Parathyroid adenoma (tissue), 2 donors: ENCODE measurements around the gene CSPG5.

Experiments
- H2AFZ ChIP-seq: fragments of 300-600 bp; sonication (generic); one replicate; pipeline ENCODE4 v1.7.0; 2017; ENCODE audit warnings: antibody characterized with exemption, mild to moderate bottlenecking
- H3K27ac ChIP-seq: fragments of 300-600 bp; sonication (generic); one replicate; pipeline ENCODE4 v1.7.0; 2017
- H3K27me3 ChIP-seq: fragments of 300-600 bp; sonication (generic); one replicate; pipeline ENCODE4 v1.7.0; 2017; ENCODE audit warnings: low read length; ENCODE audit not compliant: control insufficient read depth, insufficient read depth
- H3K36me3 ChIP-seq: fragments of 300-600 bp; sonication (generic); one replicate; pipeline ENCODE4 v1.7.0; 2017; ENCODE audit warnings: low read length; ENCODE audit not compliant: control insufficient read depth, insufficient read depth
- H3K4me1 ChIP-seq: fragments of 300-600 bp; sonication (generic); one replicate; pipeline ENCODE4 v1.7.0; 2017; ENCODE audit warnings: control low read depth
- H3K4me2 ChIP-seq: fragments of 300-600 bp; sonication (generic); one replicate; pipeline ENCODE4 v1.7.0; 2017; ENCODE audit warnings: low read length
- H3K4me3 ChIP-seq: fragments of 300-600 bp; sonication (generic); one replicate; pipeline ENCODE4 v1.7.0; 2017; ENCODE audit warnings: low read depth, low read length
- H3K79me2 ChIP-seq: fragments of 300-600 bp; sonication (generic); one replicate; pipeline ENCODE4 v1.7.0; 2017; ENCODE audit warnings: control low read depth
- H3K9ac ChIP-seq: fragments of 300-600 bp; sonication (generic); one replicate; pipeline ENCODE4 v1.7.0; 2017; ENCODE audit warnings: mild to moderate bottlenecking
- H3K9me3 ChIP-seq: fragments of 300-600 bp; sonication (generic); one replicate; pipeline ENCODE4 v1.7.0; 2017; ENCODE audit warnings: low read length; ENCODE audit not compliant: control insufficient read depth
- TF ChIP-seq, protein P1 (sequence below): fragments of 300-600 bp; sonication (generic); IDR thresholded peaks from one replicate; pipeline ENCODE4 v1.7.0; 2017; ENCODE audit warnings: antibody characterized with exemption, mild to moderate bottlenecking
- donor health status: primary hyperparathyroidism.

CSPG5 gene

DNA sequence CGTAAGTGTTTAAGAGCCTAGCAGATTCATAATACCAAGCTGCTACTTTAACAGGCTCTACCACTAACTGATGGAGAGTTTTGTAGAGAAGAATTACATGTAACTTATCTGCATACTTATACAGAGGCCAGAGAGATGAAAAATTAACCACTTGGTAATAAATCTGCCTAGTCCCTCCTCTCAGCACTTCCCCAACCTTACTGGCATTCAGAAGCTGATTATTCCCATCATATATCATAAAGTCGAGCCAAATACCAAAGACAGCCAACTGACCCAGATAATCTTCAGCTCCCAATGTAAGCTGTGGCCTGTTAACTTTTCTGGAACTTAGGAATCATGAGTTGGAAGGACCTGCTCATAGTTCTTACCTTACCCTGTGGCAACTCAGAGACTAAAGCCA lies 25.5 kb upstream of the CSPG5 start:
- Histone ChIP-seq H3K4me3 (no peak overlapping the region), H3K79me2 (peaks cover 2% of the 10 kb centered on the region), H3K4me2 (no peak overlapping the region), H2AFZ (no peak overlapping the region), H3K36me3 (no peaks in the 10 kb centered on the region), H3K27me3 (no peaks in the 10 kb centered on the region), H3K4me1 (no peaks in the 10 kb centered on the region), H3K9me3 (no peaks in the 10 kb centered on the region), H3K9ac (no peak overlapping the region), H3K27ac (no peak overlapping the region)
- TF ChIP-seq, protein P1, sequence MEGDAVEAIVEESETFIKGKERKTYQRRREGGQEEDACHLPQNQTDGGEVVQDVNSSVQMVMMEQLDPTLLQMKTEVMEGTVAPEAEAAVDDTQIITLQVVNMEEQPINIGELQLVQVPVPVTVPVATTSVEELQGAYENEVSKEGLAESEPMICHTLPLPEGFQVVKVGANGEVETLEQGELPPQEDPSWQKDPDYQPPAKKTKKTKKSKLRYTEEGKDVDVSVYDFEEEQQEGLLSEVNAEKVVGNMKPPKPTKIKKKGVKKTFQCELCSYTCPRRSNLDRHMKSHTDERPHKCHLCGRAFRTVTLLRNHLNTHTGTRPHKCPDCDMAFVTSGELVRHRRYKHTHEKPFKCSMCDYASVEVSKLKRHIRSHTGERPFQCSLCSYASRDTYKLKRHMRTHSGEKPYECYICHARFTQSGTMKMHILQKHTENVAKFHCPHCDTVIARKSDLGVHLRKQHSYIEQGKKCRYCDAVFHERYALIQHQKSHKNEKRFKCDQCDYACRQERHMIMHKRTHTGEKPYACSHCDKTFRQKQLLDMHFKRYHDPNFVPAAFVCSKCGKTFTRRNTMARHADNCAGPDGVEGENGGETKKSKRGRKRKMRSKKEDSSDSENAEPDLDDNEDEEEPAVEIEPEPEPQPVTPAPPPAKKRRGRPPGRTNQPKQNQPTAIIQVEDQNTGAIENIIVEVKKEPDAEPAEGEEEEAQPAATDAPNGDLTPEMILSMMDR, result no peak

DNA sequence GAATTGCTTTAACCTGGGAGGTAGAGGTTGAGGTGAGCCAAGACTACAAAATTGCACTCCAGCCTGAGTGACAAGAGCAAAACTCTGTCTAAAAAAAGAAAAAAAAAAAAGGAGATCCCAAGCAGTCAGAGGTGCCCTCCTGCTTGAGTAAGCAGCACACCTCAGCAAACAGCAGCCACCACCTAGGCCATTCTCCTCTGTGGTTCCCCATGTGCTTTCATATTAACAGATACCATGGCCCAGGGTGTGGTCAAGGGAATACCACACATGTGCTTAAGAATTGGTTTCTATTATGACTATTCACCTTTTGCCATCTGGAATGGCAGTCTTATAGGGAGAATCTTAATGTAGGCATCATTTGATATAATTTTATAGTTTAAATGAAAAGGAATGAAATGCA lies 24.7 kb upstream of the CSPG5 start:
- H3K4me3 ChIP-seq, result no peak overlapping the region
- H3K9me3 ChIP-seq, result no peaks in the 10 kb centered on the region
- H3K9ac ChIP-seq, result no peak overlapping the region
- no peaks in the 10 kb centered on the region for H3K36me3 ChIP-seq
- H3K4me1 ChIP-seq, result no peaks in the 10 kb centered on the region
- no peaks in the 10 kb centered on the region for H3K27me3 ChIP-seq
- no peak overlapping the region for H3K4me2 ChIP-seq
- H3K79me2 ChIP-seq, result peaks cover 2% of the 10 kb centered on the region
- H2AFZ ChIP-seq, result no peak overlapping the region
- TF ChIP-seq, protein P1, result no peak
- H3K27ac ChIP-seq, result no peak overlapping the region

DNA sequence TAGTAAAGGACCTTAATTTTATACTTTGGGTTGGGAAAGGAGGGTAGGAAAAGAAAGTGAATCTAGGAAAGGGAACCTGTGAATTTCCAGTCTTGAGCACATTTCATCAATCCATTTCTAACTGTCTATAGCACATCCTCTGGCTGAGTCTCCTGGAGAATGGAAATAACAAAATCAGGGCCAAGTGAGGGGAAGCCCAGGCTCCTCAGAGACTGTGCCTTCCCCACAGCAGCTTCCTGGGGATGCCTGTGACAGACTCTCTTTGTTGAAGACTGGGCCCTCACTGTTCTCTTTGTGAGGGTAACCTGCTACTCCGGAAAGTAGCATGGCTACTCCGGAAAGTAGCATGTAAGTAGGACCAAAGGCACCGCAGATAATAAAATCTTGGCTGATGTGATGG lies 22.6 kb upstream of the CSPG5 start:
- TF ChIP-seq, protein P1, result no peak
- no peak overlapping the region for H2AFZ ChIP-seq

DNA sequence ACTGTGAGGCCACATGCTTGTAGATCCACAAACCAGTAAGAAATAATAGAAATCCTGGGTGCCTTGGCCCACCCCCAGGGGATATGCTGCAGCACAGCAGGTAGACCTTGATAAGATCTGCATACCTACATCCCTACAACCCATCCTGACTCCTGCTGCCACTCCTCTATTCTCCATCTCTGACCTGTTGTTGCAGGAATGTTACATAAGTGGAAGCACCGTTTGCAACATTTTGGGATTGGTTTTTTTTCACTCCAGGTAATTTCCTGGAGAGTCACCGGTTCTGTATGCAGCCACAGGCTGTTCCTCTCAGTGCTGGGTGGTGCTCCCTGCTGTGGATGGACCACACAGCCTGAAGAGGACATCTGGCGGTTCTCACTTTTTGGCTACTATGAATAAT lies 16.1 kb upstream of the CSPG5 start:
- Histone ChIP-seq H3K4me1 (no peaks in the 10 kb centered on the region), H3K4me3 (no peak overlapping the region), H3K27me3 (no peaks in the 10 kb centered on the region), H3K4me2 (no peak overlapping the region), H3K27ac (no peak overlapping the region), H3K9me3 (no peaks in the 10 kb centered on the region), H3K36me3 (no peaks in the 10 kb centered on the region), H3K79me2 (no peaks in the 10 kb centered on the region), H2AFZ (no peak overlapping the region), H3K9ac (no peak overlapping the region)
- TF ChIP-seq, protein P1, result no peak

More for the DNA sequence above, 22.6 kb upstream of the CSPG5 start:
- peaks cover 2% of the 10 kb centered on the region for H3K79me2 ChIP-seq
- H3K27ac ChIP-seq, result no peak overlapping the region
- H3K36me3 ChIP-seq, result no peaks in the 10 kb centered on the region
- no peaks in the 10 kb centered on the region for H3K4me1 ChIP-seq
- H3K9ac ChIP-seq, result no peak overlapping the region
- no peaks in the 10 kb centered on the region for H3K9me3 ChIP-seq
- no peak overlapping the region for H3K4me2 ChIP-seq
- H3K27me3 ChIP-seq, result no peaks in the 10 kb centered on the region
- H3K4me3 ChIP-seq, result no peak overlapping the region

DNA sequence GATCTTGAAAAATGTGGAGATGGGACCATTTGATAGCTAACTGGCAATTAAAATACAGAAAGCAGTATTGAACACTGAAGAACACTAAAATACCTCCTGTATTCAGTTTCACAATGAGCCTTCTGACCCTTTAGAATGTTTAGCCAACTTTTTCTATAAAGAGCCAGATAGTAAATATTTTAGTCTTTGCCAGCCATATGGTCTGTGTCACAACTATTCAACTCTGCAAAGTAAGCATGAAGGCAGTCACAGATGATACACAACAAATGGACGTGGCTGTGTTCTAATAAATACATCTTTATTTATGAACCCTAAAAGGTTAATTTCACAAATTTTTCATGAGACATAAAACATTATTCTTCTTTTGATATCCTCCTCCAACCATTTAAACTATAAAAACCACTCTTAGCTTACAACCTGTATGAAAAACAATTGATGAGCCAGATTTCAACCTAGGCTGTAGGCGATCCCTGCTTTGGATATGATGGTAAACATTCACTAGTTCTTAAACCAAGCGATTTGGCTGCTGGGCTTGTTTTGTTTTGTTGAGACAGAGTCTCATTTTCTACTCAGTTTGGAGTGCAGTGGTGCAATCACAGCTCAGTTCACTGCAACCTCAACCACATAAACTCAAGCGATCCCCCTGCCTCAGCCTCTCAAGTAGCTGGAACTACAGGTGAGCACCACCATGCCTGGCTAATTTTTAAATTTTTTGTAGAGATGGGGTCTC lies 13.6 kb upstream of the CSPG5 start:
- no peaks in the 10 kb centered on the region for H3K79me2 ChIP-seq
- H3K27ac ChIP-seq, result no peak overlapping the region
- no peaks in the 10 kb centered on the region for H3K27me3 ChIP-seq
- H3K36me3 ChIP-seq, result no peaks in the 10 kb centered on the region
- TF ChIP-seq, protein P1, result no peak
- H3K4me1 ChIP-seq, result no peaks in the 10 kb centered on the region
- H3K9ac ChIP-seq, result no peak overlapping the region
- no peak overlapping the region for H3K4me2 ChIP-seq
- no peaks in the 10 kb centered on the region for H3K9me3 ChIP-seq
- no peak overlapping the region for H2AFZ ChIP-seq
- H3K4me3 ChIP-seq, result no peak overlapping the region
